ENCODE results near the gene ATP11B.

GRCh38 chr3:182954553-182955235 lies 161.4 kb downstream of the ATP11B start:
- no peak for TF ChIP-seq RARB (CRISPR knock-in tag; IDR thresholded peaks at IDR 0.05)
- TF ChIP-seq PATZ1 (CRISPR knock-in tag; IDR thresholded peaks at IDR 0.05; ENCODE audit: borderline replicate concordance), result no peak
- TF ChIP-seq ARNTL (CRISPR knock-in tag; IDR thresholded peaks at IDR 0.05; ENCODE audit: borderline replicate concordance, low read depth), result no peak
- TF ChIP-seq ZFP3 (CRISPR knock-in tag; IDR thresholded peaks at IDR 0.05), result no peak
- TF ChIP-seq CREB5 (CRISPR knock-in tag; IDR thresholded peaks at IDR 0.05; ENCODE audit: low read depth), result no peak
- TF ChIP-seq TCF4 (CRISPR knock-in tag; IDR thresholded peaks at IDR 0.05; ENCODE audit: borderline replicate concordance), result no peak
- TF ChIP-seq ZNF8 (CRISPR knock-in tag; IDR thresholded peaks at IDR 0.05), result no peak
- no peak for TF ChIP-seq CSRNP3 (CRISPR knock-in tag; IDR thresholded peaks at IDR 0.05)
- TF ChIP-seq OSR1 (CRISPR knock-in tag; IDR thresholded peaks at IDR 0.05), result no peak
- no peak for TF ChIP-seq SNAI2 (CRISPR knock-in tag; IDR thresholded peaks at IDR 0.05)
